HG03565 (cell line): ENCODE measurements around the gene WDR93.
"Not testable (repeated sequence)": the region's sequence is repeated elsewhere in the genome, so short reads cannot be mapped to it uniquely, and the experiment has no call there.

Source experiments
- ATAC-seq: cut with Tn5 transposase; IDR thresholded peaks from one replicate; pipeline ENCODE4 v1.9.1; 2021; ENCODE audit warnings: mild to moderate bottlenecking, moderate library complexity; ENCODE audit not compliant: unreplicated experiment

WDR93 gene

DNA sequence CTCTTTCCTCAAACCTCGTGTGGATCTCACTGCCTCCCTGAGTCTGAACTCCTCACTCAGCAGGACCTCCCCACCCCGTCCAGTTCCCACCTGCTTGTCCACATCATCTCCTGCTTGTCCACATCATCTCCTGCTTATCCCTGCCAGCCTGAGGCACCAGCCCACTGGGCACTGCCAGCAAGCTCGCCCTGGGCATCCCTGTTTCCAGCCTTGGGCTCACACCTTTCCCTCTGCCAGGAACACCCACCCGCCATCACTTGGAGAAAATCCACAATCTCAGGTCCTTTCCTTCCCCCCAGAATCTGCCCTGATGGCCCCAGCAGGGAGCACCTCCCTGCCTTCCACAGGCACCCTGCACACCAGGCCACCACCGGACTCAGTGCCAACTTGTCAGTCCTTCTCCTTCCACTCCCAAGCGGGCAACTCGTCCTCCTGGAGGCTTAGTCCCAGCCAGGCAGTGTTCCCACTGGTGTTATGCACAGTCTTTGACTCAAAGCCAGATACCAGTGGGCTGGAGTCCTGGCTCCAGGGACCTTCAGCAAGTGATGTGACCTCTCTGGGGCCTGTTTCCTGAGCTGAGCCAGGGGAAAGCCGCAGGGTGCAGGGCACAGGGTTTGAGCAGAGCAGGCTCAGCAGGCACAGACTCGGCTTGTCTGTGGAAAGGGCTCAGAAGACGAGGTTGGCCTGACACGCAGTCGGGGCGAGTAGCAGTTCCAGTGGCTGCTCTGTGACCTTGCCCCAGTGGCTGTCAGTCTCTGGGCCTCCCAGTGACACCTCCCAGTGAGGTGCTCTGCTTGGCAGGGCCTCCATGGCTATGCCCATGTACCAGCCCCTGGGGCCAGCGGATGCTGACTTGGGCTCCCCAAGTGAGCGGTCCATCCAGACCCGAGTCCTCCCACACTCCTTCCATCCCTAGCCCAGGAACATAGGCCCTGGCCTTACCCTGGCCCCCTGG, 76.0 kb downstream of the WDR93 start:
- no peak for ATAC-seq

DNA sequence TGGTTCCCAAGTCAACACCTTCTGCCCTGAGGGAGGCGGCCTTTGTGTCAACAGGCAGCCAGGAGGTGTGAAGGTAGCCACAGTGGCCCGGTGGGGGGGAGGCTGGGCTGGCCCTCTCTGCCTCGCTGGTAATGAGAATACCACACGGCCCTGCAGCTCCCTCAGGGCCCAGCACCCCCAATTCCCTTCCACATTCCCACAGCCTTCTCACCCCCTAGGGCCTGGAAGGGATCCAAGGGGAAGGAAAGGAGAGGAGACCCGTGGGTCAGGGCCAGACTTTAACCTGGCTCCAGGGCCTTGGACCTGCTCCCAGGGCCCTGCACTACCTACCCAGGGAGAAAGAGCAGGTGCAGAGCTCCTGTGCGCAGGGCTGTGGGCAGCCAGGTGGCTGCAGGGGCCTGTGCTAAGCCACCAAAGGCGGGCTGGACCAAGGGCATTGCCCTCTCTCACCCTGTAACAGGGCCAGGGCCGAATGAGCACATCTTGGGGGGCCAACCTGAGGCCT, 76.9 kb downstream of the WDR93 start:
- ATAC-seq = no peak

- ATAC-seq = no peak
Observed at GRCh38 chr15:89768071-89768500, 77.5 kb downstream of the WDR93 start.

DNA sequence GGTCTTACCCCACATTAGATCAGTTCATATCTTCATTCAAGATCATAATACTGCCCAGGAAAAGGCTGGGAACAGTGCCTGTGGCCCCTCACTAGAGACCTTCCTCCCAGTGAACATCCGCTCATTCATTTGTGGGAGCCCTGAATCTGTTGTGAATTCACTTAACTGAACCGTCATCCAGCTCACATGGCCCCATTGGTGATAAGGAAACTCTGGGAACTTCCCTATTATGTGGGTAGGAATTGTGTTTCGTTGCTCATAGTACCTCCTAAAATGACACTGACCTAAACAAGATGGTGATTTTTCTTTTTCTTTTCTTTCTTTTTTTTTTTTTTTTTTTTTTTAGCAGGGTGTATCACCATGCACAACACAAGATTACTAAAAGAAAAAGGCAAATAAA, 78.8 kb downstream of the WDR93 start:
- ATAC-seq = no peak

GRCh38 chr15:89770041-89770440, 79.4 kb downstream of the WDR93 start:
- no peak for ATAC-seq

- ATAC-seq = no peak
Observed at GRCh38 chr15:89772932-89773583, 82.4 kb downstream of the WDR93 start.

DNA sequence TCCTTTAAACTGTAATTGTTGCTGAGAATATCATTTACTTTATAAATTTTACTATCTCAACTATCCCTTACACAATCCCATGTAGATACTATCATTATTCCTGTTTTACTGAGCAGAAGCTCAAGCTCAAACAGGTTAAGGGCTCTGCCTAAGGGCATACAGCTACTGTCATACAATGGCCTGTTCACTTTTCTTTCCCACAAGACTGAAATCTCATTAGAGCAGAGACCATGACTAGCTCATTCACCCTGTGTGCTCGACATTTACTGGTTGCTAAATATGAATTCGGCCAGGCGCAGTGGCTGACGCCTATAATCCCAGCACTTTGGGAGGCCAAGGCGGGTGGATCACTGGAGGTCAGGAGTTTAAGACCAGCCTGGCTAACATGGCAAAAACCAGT, 83.9 kb downstream of the WDR93 start:
- no peak for ATAC-seq

GRCh38 chr15:89775815-89776214, 85.2 kb downstream of the WDR93 start:
- ATAC-seq = no peak

DNA sequence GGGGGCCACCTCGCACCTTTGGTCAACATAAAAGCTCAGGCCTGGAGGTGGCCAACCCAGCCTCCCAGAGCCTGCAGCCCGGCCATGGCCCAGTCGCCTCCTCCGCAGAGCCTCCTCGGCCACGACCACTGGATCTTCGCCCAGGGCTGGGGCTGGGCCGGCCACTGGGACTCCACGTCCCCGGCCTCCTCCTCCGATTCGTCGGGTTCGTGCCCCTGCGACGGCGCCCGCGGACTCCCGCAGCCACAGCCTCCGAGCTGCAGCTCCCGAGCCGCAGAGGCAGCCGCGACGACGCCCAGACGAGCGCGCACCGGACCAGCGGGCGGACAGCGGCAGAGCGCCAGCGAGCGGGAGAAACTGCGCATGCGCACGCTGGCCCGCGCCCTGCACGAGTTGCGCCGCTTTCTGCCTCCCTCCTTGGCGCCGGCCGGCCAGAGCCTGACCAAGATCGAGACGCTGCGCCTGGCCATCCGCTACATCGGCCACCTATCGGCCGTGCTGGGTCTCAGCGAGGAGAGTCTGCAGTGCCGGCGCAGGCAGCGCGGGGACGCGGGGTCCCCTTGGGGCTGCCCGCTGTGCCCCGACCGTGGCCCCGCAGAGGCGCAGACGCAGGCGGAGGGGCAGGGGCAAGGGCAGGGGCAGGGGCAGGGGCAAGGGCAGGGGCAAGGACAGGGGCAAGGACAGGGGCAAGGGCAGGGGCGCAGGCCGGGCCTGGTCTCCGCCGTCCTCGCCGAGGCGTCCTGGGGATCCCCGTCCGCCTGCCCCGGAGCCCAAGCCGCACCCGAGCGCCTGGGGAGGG, 85.9 kb downstream of the WDR93 start, which contains the start of gene MESP2:
TSS of gene MESP2 (plus strand) at position 59 of the 799 bp plus-strand sequence. CDS start at position 85, 26 bp downstream.
- no peak for ATAC-seq

- ATAC-seq = no peak
Observed at GRCh38 chr15:89777073-89777751, 86.6 kb downstream of the WDR93 start.

GRCh38 chr15:89777782-89778380, 87.3 kb downstream of the WDR93 start:
- no peak for ATAC-seq

- ATAC-seq = no peak
Observed at GRCh38 chr15:89778861-89779260, 88.2 kb downstream of the WDR93 start.

DNA sequence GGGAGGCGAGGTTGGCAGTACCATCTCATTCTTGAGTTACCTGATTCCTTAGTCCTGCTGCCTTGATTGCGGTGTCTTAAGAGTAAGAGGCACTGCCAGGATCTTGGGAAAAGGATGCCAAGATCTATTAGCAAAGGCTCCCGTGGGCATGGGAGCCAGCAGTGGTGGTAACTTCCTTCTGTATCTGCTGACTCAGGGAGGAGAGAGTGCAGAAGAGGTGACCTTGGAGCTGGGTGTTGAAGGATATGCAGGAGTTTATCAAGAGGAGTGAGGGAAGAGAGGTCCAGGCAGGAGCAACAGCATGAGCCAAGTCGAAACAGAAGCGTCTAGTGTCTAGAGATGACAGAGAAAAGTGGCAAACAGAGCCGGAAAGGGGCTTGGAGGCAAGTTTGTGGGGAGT, 90.0 kb downstream of the WDR93 start:
- no peak for ATAC-seq

DNA sequence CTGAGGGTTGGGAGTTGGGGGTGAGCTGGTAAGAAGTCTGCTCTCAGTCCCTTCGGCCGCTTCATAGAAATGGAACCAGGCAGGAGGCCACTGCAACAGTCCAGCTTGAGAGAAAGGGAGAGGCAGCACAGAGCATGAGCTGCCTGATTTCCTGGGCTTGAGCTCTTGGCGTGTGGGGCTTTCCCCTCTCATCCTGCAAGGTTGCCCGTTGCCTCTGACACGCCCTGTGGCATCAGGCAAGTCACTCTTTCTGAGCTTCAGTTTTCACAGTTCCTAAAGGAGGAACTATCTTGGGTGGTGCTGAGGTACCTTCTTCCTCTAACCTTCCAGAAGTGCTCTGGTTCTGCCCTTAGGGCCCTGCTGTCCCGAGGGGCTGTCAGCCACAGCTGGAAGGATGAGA, 90.4 kb downstream of the WDR93 start:
- no peak for ATAC-seq

DNA sequence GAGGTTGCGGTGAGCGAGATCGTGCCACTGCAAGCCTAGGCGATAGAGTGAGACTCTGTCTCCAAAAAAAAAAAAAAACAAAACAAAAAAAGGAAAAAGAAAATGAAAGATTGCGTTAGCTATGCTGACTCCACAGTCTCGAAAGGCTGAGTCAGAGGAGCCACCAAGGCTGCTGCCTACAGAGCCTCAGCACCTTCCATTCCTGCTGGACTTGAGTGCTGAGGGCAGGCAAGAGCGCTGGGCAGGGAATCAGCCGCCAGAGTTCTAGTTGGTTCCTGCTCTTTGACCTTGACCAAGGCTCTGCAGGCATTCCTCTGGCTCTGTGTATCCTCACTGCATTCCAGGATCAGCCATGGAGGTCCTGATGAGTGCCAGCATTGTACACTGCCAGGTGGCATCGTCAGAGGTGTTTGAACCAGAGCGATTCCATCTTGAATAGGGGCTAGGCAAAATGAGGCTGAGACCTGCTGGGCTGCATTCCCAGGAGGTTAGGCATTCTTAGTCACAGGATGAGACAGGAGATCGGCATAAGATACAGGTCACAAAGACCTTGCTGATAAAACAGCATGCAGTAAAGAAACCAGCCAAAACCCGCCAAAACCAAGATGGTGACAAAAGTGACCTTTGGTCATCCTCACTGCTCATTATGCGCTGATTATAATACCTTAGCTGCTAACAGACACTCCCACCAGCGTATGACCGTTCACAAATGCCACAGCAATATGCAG, 91.4 kb downstream of the WDR93 start:
- no peak for ATAC-seq

GRCh38 chr15:89782619-89782950, 92.0 kb downstream of the WDR93 start:
- ATAC-seq = not testable (repeated sequence)

- ATAC-seq = no peak
Observed at GRCh38 chr15:89783111-89783860, 92.7 kb downstream of the WDR93 start.

DNA sequence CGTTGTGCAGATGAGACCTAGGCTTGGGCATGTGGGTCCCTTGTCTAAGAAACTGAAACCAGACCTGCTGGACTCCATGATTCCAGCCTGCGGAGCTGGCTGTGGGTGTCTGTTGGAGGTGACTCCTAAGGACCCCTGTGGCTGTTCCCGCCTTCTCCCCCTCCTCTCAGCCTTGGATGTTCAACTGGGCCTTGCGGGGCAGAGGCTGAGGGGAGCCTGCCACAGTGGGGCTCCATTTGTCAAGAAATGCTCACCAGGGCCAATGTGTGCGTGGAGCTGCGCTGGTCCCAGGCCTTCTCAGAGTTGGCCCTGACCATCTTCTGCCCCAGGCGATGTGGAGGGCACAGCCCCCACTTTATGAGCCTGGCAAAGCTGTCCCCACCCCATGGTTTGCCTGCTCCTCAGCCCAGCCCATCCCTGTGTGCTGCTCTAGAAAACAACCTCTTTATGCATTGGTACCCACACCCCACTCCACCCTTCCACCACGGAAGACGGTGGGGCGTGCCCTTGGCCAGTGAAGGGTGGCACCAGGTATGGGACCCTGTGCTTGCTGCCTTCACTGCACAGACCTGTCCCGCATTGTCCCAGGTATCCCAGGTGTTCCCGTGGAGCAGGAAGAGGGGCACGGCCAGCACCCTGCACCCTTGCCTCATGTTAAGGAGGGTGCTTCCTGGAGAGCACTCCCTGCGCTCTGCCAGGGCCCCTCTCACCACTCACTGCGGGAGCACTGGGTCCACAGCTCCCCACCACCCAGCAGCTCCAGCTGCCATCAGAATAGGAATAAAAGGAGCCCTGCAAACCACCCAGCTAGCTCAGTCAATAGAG, 93.5 kb downstream of the WDR93 start:
- no peak for ATAC-seq
